Esophagus (tissue), 2 donors: ENCODE data around the gene FKTN. TPM values are rescaled to one million over a fixed set of nuclear protein-coding genes. Genes with fewer than 3 reads are reported as not detected.

ENCODE experiments used
- H3K27ac ChIP-seq, 2 donors: one replicate each; pipeline ENCODE4 v1.5.1; 2013; ENCODE audit warnings: low read depth in 2 of 2, mild to moderate bottlenecking in 2 of 2, inconsistent platforms in 1 of 2, low read length in 1 of 2, moderate library complexity in 1 of 2
- H3K27me3 ChIP-seq, 2 donors: one replicate each; pipeline ENCODE4 v1.6.1; 2013; ENCODE audit warnings: low read length in 2 of 2, control low read depth in 1 of 2, mild to moderate bottlenecking in 1 of 2; ENCODE audit not compliant: insufficient read depth in 2 of 2, control insufficient read depth in 1 of 2
- H3K36me3 ChIP-seq, 2 donors: one replicate each; pipeline ENCODE4 v1.6.1; 2013; ENCODE audit warnings: low read length in 1 of 2; ENCODE audit not compliant: control insufficient read depth in 2 of 2, insufficient read depth in 2 of 2
- H3K4me1 ChIP-seq, 2 donors: one replicate each; pipeline ENCODE4 v1.6.1; 2013; ENCODE audit warnings: low read length in 1 of 2; ENCODE audit not compliant: control insufficient read depth in 2 of 2, insufficient read depth in 2 of 2
- H3K4me3 ChIP-seq, 2 donors: one replicate each; pipeline ENCODE4 v1.5.1; 2013; ENCODE audit warnings: low read length in 2 of 2, mild to moderate bottlenecking in 2 of 2, low read depth in 1 of 2, moderate library complexity in 1 of 2
- H3K9me3 ChIP-seq, 2 donors: one replicate each; pipeline ENCODE4 v1.6.1; 2013; ENCODE audit warnings: mild to moderate bottlenecking in 2 of 2, low read depth in 1 of 2, low read length in 1 of 2, moderate library complexity in 1 of 2; ENCODE audit not compliant: control insufficient read depth in 2 of 2, insufficient read depth in 1 of 2
- WGBS, 2 donors: extraction: QIAGEN DNeasy Blood & Tissue Kit; methylation state at CpG; one replicate each; pipeline ENCODE4 v1.1.7; 2013; 5-methylcytosine and 5-hydroxymethylcytosine counted together
- polyA plus RNA-seq, 2 donors: library from polyadenylated mRNA; stranded (reverse); fragments of 200-250 nt; gene quantifications; one replicate each; pipeline ENCODE4 v1.2.3, GENCODE V29; 2013
- donor health status: healthy with polysubstance abuse.
- donor health status: Bipolar disorder and iron deficiency.

The FKTN gene
- polyA plus RNA-seq, 2 donors = 2.4 to 2.7 TPM

- H3K9me3 ChIP-seq = no peaks in the 10 kb centered on the region
- peaks cover 0 to 3% of the 10 kb centered on the region in 2 donors for H3K27me3 ChIP-seq
- H3K4me1 ChIP-seq = no peaks in the 10 kb centered on the region
- H3K4me3 ChIP-seq = no peak overlapping the region
- H3K27ac ChIP-seq = no peak overlapping the region
- 49 to 50% methylated on average over 3 of the region's 3 CpGs for WGBS, 2 donors
- H3K36me3 ChIP-seq = no peaks in the 10 kb centered on the region
Measured at GRCh38 chr9:105672711-105673234, 114.8 kb downstream of the FKTN start.

GRCh38 chr9:105673850-105674387 is 116.0 kb downstream of the FKTN start:
- H3K27me3 ChIP-seq = peaks cover 0 to 3% of the 10 kb centered on the region in 2 donors
- no peak overlapping the region for H3K4me3 ChIP-seq
- H3K27ac ChIP-seq = no peak overlapping the region
- H3K36me3 ChIP-seq = no peaks in the 10 kb centered on the region
- 75 to 82% methylated on average over 3 of the region's 3 CpGs for WGBS, 2 donors
- H3K9me3 ChIP-seq = no peaks in the 10 kb centered on the region
- no peaks in the 10 kb centered on the region for H3K4me1 ChIP-seq

GRCh38 chr9:105676351-105676923 is 118.5 kb downstream of the FKTN start:
- Histone ChIP-seq H3K9me3 (no peaks in the 10 kb centered on the region), H3K4me3 (no peak overlapping the region), H3K27ac (no peak overlapping the region), H3K27me3 (no peaks in the 10 kb centered on the region), H3K36me3 (no peaks in the 10 kb centered on the region), H3K4me1 (no peaks in the 10 kb centered on the region)
- 65 to 67% methylated on average over 6 of the region's 6 CpGs for WGBS, 2 donors

- H3K27me3 ChIP-seq = no peaks in the 10 kb centered on the region
- H3K27ac ChIP-seq = no peak overlapping the region
- peaks cover 0 to 3% of the 10 kb centered on the region in 2 donors for H3K9me3 ChIP-seq
- no peaks in the 10 kb centered on the region for H3K36me3 ChIP-seq
- WGBS, 2 donors = 93 to 100% methylated on average over 1 of the region's 1 CpG
- H3K4me1 ChIP-seq = no peaks in the 10 kb centered on the region
- no peak overlapping the region for H3K4me3 ChIP-seq
Measured at GRCh38 chr9:105678163-105678562, 120.2 kb downstream of the FKTN start.

GRCh38 chr9:105678781-105679180 is 120.8 kb downstream of the FKTN start:
- Histone ChIP-seq H3K27ac (no peak overlapping the region), H3K36me3 (no peaks in the 10 kb centered on the region), H3K4me3 (no peak overlapping the region), H3K27me3 (no peaks in the 10 kb centered on the region), H3K9me3 (peaks cover 0 to 3% of the 10 kb centered on the region in 2 donors), H3K4me1 (no peaks in the 10 kb centered on the region)
- WGBS, 2 donors = 34 to 45% methylated on average over 1 of the region's 1 CpG

GRCh38 chr9:105679257-105680022 is 121.5 kb downstream of the FKTN start:
- 51 to 63% methylated on average over 8 of the region's 8 CpGs for WGBS, 2 donors
- H3K27me3 ChIP-seq = no peaks in the 10 kb centered on the region
- H3K4me1 ChIP-seq = no peaks in the 10 kb centered on the region

GRCh38 chr9:105681313-105681712 is 123.4 kb downstream of the FKTN start:
- Histone ChIP-seq H3K27me3 (no peaks in the 10 kb centered on the region), H3K4me3 (no peak overlapping the region), H3K27ac (no peak overlapping the region), H3K4me1 (no peaks in the 10 kb centered on the region), H3K36me3 (no peaks in the 10 kb centered on the region), H3K9me3 (peaks cover 0 to 3% of the 10 kb centered on the region in 2 donors)
- WGBS, 2 donors = 94 to 97% methylated on average over 2 of the region's 2 CpGs

More at GRCh38 chr9:105679257-105680022, 121.5 kb downstream of the FKTN start:
- Histone ChIP-seq H3K27ac (no peak overlapping the region), H3K9me3 (peaks cover 0 to 3% of the 10 kb centered on the region in 2 donors), H3K4me3 (no peak overlapping the region), H3K36me3 (no peaks in the 10 kb centered on the region)

GRCh38 chr9:105681724-105682123 is 123.8 kb downstream of the FKTN start:
- 100% methylated on average over 1 of the region's 1 CpG for WGBS, 2 donors
- Histone ChIP-seq H3K9me3 (peaks cover 0 to 3% of the 10 kb centered on the region in 2 donors), H3K4me3 (no peak overlapping the region), H3K36me3 (no peaks in the 10 kb centered on the region), H3K27ac (no peak overlapping the region), H3K4me1 (no peaks in the 10 kb centered on the region), H3K27me3 (no peaks in the 10 kb centered on the region)

GRCh38 chr9:105683688-105684275 is 125.9 kb downstream of the FKTN start:
- Histone ChIP-seq H3K9me3 (peaks cover 0 to 3% of the 10 kb centered on the region in 2 donors), H3K27ac (no peak overlapping the region), H3K4me3 (no peak overlapping the region), H3K36me3 (no peaks in the 10 kb centered on the region), H3K4me1 (no peaks in the 10 kb centered on the region), H3K27me3 (no peaks in the 10 kb centered on the region)
- WGBS, 2 donors = 71 to 75% methylated on average over 1 of the region's 1 CpG
